Urothelium cell line (cell line): ENCODE measurements around the gene NTNG1.
A peak's percentile ranks its signal among the peaks of the same experiment; 100 is the strongest.

ENCODE experiments used
- DNase-seq: peaks from one replicate; pipeline ENCODE4 v3.0.0; 2011; ENCODE audit warnings: low spot score, mixed read lengths
- FAIRE-seq: peaks from 2 replicates; lab custom pipeline; 2011; peaks lifted over from hg19 to GRCh38; lab: Jason Lieb, UNC

NTNG1 gene

DNA sequence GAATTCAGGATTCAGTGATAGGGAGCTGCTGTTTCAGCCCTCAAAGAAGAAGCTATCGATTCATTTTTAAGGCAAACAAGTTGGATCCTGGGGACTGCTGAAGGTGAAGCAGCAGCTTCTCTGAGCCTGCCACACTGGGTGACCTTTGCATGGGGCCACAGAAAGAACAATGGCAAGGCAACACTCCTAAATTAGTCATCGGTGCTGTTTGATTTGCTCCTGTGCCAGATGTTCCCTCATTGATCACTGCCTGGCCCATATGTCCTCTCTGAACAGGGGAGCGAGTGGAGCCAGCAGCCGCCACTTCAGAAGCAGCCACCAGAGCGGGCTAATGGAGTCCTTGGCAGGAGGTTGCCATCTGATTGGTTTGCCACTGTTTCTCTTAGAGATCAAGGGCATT lies 391.5 kb downstream of the NTNG1 start:
- FAIRE-seq: no peak
- DNase-seq: peak; percentile 20
